HG02610 (cell line): ENCODE results near the gene NEURL1.

Experiments used
- ATAC-seq: cut with Tn5 transposase; IDR thresholded peaks from one replicate; pipeline ENCODE4 v1.9.1; 2021; ENCODE audit warnings: mild to moderate bottlenecking, moderate library complexity; ENCODE audit not compliant: unreplicated experiment

The NEURL1 gene

DNA sequence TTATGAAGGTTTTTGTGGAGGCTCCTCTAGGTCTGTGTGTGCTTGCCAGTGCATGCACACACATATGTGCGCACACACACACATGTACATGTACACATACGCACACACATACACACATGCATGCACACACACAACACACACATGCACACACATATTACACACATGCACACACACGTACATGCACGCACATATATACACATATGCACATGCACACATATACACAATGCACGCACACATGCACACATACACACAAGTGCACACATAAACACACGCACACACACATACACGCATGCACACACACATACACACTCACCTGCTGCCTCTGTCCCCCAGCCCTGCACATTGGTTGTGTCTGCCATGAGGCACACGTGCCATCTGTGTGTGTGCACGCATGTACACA, 66.3 kb downstream of the NEURL1 start:
- no peak for ATAC-seq

DNA sequence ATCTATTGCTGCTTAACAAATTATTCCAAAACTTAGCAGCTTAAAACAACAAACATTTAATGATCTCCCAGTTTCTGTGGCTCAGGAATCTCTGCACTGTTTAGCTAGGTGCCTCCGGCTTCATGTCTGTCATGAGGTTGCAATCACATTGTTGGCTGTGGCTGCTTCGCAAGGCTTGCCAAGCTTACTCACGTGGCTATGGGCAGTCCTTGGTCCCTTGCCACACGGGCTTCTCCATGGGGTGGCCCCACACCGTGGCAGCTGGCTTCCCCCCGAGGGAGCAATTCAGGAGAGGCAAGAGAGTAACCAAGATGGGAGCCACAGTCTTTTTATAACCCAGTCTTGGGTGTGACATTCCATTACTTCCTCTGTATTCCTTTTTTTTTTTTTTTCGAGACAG, 67.4 kb downstream of the NEURL1 start:
- ATAC-seq, result no peak

DNA sequence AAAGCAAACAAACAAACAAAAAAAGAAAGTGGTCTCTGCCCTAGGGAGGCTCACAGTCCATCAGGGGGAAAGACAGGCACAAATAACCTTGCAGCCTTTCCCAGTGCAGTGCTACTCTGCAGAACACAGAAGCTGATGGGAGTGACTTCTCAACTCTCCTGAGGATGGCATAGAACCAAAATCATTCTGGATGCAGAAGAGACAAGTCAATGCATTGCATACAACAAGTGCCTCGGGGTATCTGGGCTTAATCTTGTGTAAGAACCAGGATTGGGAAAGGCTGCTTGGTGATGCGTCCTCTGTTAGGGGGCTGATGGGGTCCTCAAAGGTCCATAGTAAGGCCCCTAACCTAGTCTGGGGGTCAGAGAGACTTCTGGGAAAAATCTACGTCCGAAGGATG, 68.9 kb downstream of the NEURL1 start:
- ATAC-seq, result no peak

DNA sequence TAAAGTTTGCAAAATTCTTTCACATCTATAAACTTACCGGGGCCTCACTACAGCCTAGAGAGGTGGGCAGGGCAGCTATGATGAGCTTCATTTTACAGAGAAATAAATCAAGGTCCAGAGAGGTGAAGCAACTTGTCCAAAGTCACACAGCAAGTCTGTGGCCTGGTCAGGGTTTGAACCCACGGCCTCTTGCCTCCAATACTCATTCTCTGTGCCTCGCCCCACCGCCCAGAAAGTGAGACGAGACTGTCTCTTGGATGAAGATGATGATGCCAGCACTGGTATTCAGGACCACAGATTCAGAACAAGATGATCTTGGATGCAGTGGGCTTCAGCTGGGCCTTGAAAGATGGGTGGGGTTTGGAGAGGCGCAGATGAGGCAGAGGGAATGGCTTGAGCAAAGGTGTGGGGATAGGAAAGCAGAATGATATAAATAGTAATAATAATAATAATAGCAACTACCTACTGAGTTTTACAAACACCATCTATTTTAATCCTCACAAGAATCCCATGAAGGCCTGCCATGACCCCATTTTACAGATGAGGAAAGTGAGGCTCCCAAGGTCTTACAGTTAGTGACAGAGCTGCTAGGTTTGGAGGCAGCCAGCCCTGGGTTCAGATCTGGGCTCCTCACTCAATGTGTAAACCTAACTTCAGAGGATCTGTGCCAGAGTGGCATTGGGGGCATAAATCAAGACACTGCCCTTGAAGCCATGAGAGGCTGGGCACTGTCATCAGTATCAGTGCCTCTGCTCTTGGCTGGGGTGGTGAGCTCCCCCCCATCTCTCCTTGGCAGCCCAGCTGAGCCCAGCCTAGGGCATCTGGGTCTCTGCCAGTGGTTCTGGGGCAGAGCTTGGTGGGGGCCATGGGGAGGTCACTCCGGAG, 70.0 kb downstream of the NEURL1 start:
- no peak for ATAC-seq

DNA sequence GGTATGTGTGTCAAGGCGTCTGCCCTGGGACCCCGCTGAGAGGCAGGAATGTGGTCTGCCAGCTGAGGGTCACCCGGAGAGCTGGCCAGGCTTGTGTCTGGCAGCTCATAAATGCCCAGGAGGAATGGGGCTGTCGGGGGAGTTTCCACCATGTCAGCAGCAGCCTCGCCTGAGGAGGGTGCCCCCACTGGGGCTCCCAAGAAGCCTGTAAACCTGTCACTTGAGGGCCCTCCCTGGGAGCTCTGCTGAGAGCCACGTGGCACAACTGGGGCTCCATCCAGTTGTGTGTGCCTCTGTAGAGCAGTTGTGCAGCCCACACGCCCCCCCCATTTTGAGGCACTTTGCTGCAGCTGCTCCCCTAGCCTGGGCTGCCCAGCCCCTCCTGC, 70.6 kb downstream of the NEURL1 start:
- no peak for ATAC-seq

DNA sequence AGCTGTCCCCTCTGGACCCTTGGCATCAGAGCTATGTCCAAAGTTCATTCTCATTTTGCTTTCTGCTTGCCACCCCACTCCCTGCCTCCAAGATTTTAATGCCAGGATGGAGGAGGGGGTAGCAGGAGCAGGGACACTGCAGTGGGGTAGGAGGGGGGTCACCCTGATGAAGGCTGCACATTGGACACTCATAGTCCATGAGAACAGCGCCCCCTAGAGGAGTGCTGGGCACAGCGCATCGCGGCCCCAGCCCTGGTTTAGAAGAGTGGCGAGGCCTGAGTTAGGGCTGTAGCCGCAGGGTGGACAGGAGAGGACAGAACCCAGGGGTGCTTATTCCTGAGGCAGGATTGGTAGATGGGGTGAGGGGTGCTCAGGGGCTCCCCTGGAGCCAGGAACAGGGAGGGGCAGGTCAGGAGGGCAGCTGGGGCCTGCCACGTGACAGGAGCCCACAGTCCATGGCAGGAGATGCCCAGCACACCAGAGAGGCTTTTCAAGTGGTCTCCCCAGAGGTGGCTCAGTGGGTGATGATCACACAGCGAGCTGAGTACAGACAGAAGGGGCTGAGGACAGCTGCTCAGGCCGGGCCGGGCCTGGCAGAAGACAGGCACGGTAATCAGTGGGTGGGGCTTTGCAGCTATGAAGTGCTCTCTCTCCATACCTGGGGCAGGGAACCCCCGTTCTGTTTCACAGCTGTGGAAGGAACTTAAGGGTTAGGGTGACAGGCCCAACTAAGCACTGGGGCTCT, 71.4 kb downstream of the NEURL1 start:
- no peak for ATAC-seq

DNA sequence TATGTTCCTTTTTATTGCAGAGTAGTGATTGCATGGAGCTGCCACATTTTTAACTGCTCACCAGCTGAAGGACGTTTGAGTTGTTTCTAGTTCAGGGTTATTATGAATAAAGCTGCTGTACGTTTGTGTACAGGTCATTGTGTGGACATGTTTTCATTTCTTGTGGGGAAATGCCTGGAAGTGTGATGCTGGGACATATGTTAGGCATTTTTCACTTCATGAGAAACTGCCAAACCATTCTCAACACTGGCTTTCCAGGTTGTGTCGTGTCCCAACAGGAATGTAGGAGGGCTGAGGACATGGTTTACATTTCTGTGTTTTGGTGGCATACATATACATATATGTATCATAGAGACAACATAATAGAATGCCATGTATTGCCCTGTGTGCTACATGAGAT, 73.0 kb downstream of the NEURL1 start:
- no peak for ATAC-seq

DNA sequence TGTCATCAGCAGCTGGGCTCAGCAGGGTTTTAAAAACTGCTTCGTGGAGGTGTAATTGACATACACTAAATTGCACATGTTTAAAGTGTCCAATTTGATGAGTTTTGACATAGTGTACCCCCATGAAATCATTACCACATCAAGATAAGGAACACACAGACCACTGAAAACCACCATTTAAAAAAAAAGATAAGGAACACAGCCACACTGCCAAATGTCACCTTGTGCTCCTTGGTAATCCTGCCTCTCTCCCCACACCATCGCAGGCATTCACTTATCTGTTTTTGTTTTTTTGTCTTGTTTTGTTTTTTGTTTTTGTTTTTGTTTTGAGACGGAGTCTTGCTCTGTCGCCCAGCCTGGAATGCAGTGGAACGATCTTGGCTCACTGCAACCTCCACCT, 75.0 kb downstream of the NEURL1 start:
- ATAC-seq, result no peak

DNA sequence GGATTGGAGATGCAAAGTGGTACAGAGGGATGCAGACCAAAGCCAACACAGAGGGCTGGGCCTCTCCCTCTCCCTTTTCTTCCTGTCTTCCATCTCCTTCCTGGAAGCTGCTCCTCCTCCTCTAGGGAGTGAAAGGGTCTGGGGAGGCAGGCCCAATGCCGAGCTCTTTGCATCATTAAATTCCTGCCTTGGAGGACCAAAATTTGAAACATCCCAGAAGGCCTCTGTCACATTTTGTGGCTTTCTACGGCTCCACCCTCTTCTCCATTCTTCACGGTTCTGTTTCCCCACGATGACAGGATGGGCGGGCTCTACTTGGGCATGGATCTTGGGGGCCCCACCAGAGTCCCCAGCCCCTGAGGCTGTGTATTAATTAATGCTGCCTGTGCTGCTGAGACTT, 76.4 kb downstream of the NEURL1 start:
- ATAC-seq, result no peak

DNA sequence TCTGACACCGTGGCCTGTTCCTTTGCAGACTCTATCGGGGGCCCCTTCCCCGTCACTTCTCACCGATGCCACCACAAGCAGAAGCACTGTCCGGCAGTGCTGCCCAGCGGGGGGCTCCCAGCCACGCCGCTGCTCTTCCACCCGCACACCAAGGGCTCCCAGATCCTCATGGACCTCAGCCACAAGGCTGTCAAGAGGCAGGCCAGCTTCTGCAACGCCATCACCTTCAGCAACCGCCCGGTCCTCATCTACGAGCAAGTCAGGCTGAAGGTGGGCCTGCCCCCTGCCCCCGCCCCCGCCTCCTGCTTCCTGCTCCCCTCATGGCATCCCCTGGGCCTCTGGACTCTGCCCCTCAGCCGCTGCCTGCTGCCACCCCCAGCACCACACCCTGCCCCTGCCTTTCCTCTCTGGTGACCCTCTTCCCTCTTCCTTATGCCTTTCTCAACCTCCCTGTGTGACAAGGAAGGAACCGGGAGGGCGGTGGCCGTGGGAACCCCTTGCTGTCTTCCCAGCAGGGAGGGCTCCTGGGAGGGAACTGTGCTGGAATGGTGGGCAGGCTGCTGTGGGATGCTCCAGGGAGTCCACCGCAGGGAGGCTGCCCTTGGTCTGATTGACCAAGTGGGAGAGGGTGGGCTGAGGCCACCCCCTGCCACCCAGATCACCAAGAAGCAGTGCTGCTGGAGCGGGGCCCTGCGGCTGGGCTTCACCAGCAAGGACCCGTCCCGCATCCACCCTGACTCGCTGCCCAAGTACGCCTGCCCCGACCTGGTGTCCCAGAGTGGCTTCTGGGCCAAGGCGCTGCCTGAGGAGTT, 77.5 kb downstream of the NEURL1 start:
- ATAC-seq, result no peak

DNA sequence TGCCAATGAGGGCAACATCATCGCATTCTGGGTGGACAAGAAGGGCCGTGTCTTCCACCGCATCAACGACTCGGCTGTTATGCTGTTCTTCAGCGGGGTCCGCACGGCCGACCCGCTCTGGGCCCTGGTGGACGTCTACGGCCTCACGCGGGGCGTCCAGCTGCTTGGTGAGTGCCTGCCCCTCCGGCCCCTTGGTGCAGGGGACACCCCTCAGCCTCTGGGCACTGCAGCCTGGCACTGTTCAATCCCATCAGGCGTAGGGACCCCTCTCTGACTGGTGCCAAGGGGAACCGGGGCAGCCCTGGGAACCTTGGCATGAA, 78.1 kb downstream of the NEURL1 start:
- ATAC-seq, result no peak

DNA sequence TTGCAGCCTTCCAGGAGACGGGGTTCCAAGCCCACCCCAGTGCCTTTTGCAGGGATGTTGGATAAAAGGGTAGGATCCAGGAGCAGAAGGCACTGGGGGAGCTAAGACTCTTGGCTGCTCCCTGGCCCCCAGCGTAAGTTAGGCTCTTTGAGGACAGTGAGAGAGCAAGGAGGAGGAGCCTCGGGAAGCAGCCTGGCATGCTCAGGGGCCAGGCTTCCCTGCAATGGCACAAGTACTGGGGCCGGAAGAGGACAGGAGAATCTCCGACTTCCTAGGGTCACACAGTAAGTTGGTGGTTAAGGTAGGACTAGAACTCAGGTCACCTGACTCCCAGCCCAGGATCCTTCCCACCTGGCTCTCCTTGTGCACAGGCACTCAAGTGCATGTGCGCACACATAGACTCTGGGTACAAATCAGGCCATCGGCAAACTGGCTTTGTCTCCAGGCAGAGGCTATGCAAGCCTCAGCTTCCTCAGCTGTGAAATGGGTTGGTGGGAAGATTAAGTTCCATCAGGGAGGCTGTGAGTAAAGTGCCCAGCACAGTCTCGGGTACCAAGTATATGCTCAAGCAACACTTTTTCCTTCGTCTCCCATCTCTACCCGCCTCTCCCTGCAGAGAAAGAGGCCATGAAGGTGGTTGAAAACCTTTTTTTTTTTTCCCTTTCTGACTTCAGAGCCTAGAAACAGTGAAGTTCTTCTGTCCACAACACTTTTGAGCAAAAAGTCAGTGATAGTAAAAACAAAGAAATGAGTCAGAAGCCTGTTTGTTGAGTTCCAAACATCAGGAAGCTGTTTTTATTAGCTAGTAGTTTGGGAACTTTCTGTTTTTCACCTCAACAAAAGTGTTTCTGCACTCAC, 79.1 kb downstream of the NEURL1 start:
- ATAC-seq, result no peak

DNA sequence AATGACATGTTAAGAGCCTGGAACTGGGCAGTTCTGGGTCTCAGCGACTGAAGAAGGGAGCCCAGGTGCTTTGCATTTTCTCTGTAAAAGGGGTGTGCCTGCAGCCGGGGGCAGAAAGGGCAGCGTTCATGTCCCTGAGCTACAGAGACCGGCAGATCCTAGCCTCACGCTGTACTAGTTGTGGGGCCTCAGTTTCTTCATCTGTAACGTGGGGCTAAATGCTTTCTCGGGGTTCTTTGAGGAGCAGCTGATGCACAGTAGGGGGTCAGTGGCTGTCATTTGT, 79.6 kb downstream of the NEURL1 start:
- ATAC-seq, result no peak

DNA sequence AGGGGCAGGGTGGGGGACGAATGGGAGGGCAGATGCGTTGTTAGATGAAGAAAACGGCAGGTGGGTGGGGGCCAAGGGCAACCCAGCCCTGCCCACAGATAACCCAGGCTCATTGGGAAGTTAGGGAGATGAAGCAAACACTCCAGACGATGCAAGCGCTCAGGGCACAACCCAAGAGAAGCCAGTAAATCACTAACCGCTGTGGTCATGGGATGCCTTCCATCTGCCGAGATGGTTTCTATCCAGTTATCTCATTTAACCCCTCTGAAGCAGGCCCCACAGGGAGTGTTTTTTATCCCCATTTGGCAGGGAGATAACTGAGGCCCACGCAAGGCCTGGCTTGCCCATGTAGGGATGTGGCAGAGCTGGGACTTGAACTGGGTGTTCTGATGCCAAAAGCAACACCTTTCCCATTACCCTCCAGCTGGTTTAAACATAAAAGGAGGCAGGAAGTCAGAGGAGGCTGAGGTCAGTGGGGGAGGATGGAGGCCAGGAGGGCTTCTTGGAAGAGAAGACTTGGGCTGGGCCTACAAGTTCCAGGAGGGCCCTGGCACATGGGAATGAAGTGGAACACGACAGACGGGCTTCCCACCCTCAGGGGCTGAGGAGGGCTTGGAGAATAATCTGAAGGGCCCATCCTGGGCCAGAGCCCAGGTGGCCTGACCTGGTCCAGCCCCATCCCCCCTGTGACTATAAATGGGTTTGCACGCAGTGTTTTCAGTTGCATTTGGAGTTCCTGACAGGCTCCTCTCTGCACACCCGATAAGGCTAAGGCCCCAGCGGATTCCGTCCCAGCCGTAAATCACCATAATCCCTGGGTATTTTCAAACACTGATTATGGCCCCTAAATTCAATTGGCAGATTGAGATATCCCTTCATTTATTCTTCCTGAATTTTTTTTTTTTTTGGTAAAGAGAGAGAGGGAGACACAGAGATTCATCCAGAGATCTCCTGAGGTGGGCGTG, 80.9 kb downstream of the NEURL1 start:
- ATAC-seq, result no peak

DNA sequence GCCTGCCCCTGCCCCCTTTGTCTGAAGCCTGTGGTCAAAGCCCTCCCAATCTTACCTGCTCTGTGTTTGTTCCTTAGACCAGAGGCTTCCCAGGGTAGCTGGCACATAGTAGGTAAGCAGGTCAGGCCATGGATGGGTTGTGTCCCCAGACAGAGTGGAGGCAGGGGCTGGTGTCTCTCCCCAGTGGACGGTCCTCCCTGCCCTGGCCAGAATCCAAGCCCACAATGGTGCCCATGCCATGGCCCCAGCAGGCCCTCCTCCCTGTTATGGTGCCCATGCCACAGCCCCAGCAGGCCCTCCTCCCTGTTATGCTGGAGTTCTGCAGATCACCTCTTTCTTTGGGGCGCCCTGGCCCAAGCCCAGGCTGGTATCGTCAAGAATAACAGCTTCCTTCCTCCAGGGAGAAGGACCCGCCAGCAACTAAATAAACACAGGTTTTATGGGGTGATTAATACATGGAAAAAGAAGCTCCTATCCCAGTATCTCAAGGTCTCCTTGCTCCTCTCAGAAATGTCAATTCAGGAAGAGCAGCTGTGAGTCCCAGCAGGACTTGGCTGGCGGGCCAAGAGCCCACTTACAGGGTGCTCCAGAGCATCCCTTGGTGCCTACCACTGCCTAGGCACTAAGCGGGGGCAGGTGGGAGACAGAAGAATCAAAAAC, 82.0 kb downstream of the NEURL1 start:
- no peak for ATAC-seq

DNA sequence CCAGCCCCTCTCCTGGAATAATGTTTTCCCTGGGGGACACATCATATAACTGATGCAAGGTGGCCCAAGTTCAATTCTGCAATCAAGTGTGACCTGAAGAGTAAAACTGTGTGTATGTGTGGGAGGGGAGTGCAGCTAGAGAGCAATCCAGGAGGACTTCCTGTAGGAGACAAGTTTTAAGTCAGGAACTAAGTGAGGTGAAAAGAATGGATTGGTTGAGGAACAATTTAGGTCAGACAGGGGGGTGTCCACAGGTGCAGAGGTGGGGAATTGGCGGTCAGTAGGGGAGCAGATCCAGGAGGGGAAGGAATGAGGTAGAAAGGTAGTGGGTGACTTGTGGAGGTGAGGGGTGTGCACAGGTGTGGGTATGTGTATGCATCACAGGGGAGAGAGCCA, 82.6 kb downstream of the NEURL1 start:
- ATAC-seq, result no peak

DNA sequence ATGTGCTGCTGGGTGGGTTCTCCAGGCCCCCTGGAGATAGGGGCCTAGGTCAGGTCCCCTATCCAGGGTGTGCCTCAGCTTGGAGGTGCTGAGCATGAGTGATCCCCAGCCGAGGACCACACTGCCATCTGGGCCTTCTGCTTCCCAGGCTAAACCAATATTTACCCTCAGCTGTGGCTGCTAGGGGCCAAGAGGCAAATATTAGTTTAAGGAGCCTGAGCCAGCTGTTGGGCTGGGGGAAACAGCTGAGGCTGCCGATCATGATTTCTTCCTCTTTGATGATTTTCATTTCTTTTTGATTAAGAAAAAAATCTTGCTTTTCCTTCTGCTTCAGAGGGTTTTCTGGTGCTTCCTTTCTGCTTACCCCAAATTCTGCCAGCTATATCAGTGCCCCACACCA, 83.4 kb downstream of the NEURL1 start:
- ATAC-seq, result no peak

DNA sequence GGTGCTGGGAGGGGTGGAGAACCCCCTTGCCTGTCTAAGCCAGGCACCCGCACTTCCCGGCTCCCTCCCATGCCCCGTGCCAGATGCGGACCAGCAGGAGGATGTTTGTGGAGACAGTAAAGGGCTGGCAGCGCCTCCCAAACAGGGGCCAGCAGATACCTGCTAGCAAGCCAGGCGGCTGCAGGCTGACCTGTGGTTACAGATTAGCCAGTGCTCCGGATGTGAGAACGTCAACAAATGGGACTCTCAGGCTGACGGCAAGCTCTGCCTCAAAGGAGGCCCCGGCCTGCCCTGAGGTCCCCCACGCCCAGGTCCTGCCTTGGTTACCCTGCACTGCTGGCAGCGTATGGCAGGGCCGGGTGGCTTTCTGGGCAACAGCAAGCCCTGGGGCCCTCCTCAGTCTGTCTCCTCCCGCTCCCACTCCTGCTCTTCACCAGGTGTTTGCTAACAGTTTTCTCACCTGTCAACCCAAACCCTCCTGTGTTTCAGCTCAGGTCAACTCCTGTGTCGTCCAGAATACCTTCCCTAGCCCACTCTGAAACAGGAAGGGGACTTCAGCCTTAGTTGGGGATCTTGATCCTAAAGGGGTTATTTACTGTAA, 85.4 kb downstream of the NEURL1 start:
- ATAC-seq, result no peak

DNA sequence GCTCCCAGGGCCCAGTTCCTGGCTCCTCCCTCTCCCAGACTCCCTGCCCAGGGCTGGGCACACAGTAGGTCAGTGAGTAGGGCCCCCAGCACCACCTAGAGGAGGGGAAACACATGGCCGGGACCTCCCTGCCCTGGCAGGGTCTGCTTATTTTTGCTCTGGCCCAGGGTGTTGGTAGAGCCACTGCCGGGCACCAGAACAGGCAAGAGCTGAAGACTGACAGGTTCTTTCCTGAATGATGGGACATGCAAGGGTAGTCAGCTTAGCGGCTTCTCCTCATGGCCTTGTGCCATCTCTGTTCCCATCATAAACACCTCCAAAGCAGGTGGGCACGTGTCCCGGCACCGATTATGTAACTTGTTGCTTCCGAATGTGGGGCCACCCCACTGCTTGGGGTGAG, 86.5 kb downstream of the NEURL1 start:
- no peak for ATAC-seq
